Measurements from ENCODE around the gene AHNAK2.

DNA sequence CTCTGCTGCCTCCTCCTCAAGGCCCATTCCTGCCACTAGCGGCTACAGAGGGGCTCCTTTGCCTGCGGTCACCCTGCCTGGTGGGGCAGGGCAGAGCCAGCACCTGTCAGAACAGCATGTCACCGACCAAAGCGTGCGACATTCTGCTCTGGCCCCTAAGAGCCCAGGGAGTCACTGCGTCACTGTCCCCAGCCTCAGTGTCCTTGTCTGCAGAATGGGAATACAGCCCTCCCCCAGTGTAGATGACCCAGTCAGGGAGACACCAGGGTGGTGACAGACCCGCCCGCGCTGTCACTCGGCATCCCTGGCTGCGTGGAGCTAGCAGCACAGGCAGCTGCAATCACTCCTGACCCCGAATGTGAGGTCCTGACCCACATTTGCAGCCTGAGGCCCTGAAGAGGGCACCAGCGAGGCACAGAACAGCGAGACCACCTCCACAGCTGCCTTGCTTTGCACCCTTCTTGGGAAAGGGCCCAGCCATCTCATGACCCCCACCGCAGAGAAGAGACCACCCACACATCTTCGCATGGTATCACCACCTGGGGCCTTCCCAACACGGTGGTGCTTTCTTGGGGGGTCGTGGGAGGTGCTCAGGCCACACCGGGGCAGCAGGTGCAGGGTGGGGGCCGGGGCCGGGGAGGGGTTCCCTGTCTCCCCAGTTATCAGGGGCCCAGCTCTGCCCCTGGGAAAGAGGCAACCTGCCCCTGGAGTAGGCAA lies 2.5 kb downstream of the AHNAK2 start:
- TF ChIP-seq, protein P1, sequence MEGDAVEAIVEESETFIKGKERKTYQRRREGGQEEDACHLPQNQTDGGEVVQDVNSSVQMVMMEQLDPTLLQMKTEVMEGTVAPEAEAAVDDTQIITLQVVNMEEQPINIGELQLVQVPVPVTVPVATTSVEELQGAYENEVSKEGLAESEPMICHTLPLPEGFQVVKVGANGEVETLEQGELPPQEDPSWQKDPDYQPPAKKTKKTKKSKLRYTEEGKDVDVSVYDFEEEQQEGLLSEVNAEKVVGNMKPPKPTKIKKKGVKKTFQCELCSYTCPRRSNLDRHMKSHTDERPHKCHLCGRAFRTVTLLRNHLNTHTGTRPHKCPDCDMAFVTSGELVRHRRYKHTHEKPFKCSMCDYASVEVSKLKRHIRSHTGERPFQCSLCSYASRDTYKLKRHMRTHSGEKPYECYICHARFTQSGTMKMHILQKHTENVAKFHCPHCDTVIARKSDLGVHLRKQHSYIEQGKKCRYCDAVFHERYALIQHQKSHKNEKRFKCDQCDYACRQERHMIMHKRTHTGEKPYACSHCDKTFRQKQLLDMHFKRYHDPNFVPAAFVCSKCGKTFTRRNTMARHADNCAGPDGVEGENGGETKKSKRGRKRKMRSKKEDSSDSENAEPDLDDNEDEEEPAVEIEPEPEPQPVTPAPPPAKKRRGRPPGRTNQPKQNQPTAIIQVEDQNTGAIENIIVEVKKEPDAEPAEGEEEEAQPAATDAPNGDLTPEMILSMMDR (IDR thresholded peaks at IDR 0.05), result no peak
- no peak for TF ChIP-seq POLR2A (IDR thresholded peaks at IDR 0.05)
